Posterior vena cava (tissue), 2 donors: ENCODE data around the gene CAMTA1. TPM values are rescaled to one million over a fixed set of nuclear protein-coding genes. Genes with fewer than 3 reads are reported as not detected.

ENCODE experiments used
- DNase-seq: peaks from one replicate; pipeline ENCODE4 v3.0.0-alpha.2; 2020; ENCODE audit warnings: low spot score
- intact Hi-C, 2 donors: fragments of 100-400 bp; cut with DNase I; formaldehyde crosslinking; loops; one replicate each; pipeline versions ENCODE4 v1.14.1 to v1.14.2; 2022 to 2023
- total RNA-seq, 2 donors: library from RNA; stranded (reverse); fragmentation: NEBNext Ultra II Directional; extraction: Animal tissue kit (Norgen Biotek cat#: 25700); gene quantifications; one replicate each; pipeline ENCODE4 v1.2.1, GENCODE V29; 2021
- donor health status: DM: yes; HTN: yes; CAD: no.
- donor health status: DM: yes; HTN: yes; CAD: no.

CAMTA1 gene
- total RNA-seq, 2 donors from 2014 or later, result 65.1 to 76.4 TPM

GRCh38 chr1:7233646-7234470 is 448.6 kb downstream of the CAMTA1 start:
- intact Hi-C loops, result no loop called here
- DNase-seq, result no peak

- intact Hi-C loops, result no loop called here
- DNase-seq, result no peak
Measured at GRCh38 chr1:7234471-7234755, 449.2 kb downstream of the CAMTA1 start.

GRCh38 chr1:7235871-7236517 is 450.7 kb downstream of the CAMTA1 start:
- intact Hi-C loops, result no loop called here
- DNase-seq, result no peak

- intact Hi-C loops, result no loop called here
- DNase-seq, result no peak
Measured at GRCh38 chr1:7236844-7237515, 451.7 kb downstream of the CAMTA1 start.

- DNase-seq, result no peak
- intact Hi-C loops, result no loop called here
Measured at GRCh38 chr1:7247158-7247557, 461.9 kb downstream of the CAMTA1 start.

- intact Hi-C loops, result no loop called here
Measured at GRCh38 chr1:7247791-7248548, 462.7 kb downstream of the CAMTA1 start.

GRCh38 chr1:7248549-7249199 is 463.4 kb downstream of the CAMTA1 start:
- intact Hi-C loops, result no loop called here
- no peak for DNase-seq

More at GRCh38 chr1:7247791-7248548, 462.7 kb downstream of the CAMTA1 start:
- DNase-seq, result no peak

GRCh38 chr1:7249516-7249915 is 464.3 kb downstream of the CAMTA1 start:
- no peak for DNase-seq
- intact Hi-C loops, result no loop called here

- intact Hi-C loops, result no loop called here
- no peak for DNase-seq
Measured at GRCh38 chr1:7250176-7250575, 464.9 kb downstream of the CAMTA1 start.

- intact Hi-C loops, result no loop called here
- DNase-seq, result no peak
Measured at GRCh38 chr1:7250597-7251453, 465.6 kb downstream of the CAMTA1 start.

GRCh38 chr1:7251454-7251800 is 466.2 kb downstream of the CAMTA1 start:
- DNase-seq, result no peak
- intact Hi-C loops, result no loop called here

- no peak for DNase-seq
- intact Hi-C loops, result no loop called here
Measured at GRCh38 chr1:7252411-7253117, 467.3 kb downstream of the CAMTA1 start.

- no peak for DNase-seq
- intact Hi-C loops, result no loop called here
Measured at GRCh38 chr1:7253118-7253480, 467.8 kb downstream of the CAMTA1 start.

- intact Hi-C loops, result no loop called here
- DNase-seq, result no peak
Measured at GRCh38 chr1:7253988-7254587, 468.8 kb downstream of the CAMTA1 start.

GRCh38 chr1:7255303-7256058 is 470.2 kb downstream of the CAMTA1 start:
- DNase-seq, result no peak
- intact Hi-C loops, result no loop called here

GRCh38 chr1:7256526-7256925 is 471.3 kb downstream of the CAMTA1 start:
- no peak for DNase-seq
- intact Hi-C loops, result no loop called here

GRCh38 chr1:7257225-7257624 is 472.0 kb downstream of the CAMTA1 start:
- intact Hi-C loops, result no loop called here
- DNase-seq, result no peak
